ENCODE results near the gene FKRP.
"Not testable (repeated sequence)": the region's sequence is repeated elsewhere in the genome, so short reads cannot be mapped to it uniquely, and the experiment has no call there.

The FKRP gene

DNA sequence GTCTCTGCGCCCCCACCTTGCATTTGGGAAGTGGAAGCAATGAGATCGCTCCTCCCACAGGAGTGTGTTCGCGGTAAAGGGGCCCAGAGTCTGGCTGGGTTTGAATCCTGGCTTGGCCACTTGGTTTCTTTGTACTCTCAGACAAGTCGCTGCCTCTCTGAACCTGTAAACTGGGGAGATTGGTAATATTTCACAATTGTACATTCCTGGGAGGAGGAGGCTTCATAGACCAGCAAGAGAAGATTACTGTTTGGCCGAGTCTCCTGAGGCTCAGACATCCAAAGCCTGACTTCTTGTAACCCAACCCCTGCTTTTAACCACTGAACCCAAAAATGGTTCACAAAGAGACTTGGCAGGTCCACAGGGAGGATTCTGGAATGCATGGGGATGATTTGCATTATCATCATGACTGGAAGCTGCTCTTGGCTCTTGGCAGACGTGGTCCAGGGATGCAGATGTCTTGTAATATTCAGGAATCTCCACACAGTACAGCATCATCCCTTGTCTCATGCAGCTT is 14.0 kb downstream of the FKRP start:
- no peak for DNase-seq

DNA sequence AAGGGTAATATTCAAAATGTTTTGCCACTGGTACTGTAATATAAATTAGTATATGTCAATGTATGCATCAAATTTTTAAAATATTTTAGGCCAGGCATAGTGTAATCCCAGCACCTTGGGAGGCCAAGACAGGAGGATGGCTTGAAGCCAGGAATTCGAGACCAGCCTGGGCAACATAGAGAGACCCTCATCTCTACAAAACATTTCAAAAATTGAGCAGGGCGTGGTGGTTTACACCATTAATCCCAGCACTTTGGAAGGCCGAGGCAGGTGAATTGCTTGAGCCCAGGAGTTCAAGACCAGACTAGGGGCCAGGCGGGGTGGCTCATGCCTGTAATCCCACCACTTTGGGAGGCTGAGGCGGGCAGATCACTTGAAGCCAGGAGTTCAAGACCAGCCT is 14.5 kb downstream of the FKRP start:
- no peak for DNase-seq

DNA sequence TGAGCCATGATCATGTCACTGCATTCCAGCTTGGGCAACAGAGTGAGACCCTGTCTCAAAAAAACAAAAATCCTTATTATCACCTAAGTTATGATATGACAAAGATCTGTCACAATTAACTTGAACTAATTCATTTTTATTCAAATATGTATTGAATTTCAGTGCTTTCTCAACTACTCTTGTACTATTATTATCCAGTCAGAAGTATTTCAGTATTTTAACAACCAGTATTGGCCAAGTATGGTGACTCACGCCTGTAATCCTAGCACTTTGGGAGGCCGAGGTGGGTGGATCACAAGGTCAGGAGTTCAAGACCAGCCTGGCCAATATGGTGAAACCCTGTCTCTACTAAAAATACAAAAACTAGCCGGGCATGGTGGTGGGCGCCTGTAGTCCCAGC is 15.0 kb downstream of the FKRP start:
- not testable (repeated sequence) for DNase-seq

DNA sequence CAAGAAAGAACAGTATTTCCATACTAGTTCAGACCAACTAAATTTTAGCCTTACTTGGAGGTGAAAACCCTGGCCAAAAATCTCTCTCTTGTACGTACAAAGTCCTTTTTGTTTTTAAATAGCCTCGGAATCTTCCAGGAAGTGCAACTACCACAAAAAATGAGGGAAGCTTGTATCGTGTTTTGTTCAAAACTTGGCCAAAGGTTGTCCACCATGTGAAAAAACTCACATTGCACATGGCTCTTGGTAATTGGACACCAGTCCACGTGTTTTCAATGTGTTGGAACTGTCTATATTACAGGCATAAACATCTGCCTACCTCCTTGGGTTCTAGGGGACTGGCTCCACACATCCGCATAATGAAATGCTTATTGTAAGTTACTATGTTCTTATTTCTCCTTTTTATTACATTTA is 15.6 kb downstream of the FKRP start:
- no peak for DNase-seq

DNA sequence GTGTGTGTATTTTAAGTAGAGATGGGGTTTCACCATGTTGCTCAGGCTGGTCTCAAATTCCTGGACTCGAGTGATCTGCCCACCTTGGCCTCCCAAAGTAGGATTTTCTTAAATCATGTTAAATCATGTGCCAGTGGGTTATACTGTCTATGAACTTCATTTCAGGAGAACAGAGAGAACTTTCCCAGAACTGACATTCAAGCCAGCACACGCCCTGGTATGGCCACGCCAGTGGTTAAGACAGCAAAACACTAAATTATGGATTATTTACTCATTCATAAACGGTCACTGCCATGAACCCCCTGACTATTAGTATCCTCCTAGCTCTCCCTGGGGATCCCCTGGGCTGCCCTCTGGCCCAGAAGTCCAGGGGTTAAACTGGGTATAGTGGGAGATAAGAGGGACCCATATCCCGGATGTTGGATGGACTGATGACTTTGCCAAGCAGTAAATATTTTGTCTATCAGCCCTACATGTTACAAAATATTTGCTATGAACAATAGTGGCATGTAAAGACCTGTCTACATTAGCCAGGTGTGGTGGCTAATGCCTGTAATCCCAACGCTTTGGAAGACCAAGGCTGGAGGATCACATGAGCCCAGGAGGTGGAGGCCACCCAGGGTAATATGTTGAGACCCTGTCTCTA is 16.5 kb downstream of the FKRP start:
- DNase-seq = no peak

DNA sequence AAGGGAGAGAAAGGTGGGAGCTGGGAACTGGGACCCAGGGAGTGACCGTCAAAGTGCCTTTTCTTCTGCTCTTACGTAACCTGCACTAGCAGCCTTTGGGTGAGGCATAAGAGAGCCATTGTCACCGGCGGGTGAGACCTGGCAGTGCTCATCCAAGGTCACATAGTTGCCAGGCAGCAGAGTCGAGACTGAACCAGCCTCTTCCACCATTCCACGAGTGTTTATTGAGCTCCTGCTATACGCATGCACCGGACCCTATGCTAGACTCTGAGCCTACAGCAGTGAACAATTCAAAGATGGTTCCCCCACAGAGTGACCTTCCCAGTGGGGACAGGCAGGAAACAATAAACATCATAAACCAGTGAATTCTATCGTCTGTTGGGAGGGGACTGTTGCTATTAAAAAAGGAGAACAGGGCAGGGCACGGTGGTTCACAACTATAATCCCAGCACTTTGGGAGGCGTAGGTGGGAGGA is 19.0 kb downstream of the FKRP start:
- DNase-seq = no peak

DNA sequence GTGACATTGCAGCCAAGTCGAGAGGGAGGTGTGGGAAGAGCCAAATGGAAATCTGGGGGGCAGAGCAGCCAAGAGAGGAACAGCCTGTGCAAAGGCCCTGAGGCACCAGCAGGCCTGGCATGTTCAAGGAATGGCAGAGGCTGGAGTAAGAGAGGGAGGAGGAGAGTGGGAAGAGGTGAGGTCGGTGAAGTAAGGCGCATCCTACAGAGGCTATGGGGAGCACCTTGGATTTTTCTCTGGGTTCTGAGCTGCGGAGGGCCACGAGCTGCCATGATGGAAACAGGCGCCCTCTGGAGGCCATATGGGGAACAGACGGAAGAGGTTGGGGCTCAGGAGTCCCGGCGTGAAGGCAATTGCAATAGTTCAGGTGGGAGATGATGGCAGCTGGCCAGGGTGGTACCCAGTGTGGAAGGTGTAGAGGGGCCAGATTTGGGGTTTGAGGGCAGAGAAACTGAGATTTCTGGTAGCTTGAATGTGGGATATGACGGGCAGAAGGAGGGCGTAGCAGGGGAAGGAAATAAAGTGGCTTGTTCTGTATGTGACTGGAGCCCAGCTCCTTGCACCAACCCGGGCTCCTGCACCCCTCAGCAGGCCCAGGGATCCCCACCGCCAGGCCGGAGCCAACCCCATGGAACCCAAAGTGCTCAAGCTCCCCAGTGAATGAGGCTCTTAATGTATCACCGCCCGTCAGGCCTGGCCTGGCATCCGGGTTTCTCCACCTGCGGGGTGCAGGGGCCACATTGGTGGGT is 20.9 kb downstream of the FKRP start:
- DNase-seq = peak; percentile 7

DNA sequence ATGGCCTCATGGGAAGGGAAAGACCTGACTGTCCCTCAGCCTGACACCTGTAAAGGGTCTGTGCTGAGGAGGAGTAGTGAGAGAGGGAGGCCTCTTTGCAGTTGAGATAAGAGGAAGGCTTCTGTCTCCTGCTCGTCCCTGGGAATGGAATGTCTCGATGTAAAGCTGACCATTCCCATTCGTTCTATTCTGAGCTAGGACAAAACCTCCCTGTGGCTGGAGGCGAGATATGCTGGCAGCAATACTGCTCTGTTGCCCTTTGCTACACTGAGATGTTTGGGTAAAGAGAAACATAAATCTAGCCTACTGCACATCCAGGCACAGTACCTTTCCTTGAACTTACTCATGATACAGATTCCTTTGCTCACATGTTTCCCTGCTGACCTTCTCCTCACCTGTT is 22.9 kb downstream of the FKRP start:
- not testable (repeated sequence) for DNase-seq

DNA sequence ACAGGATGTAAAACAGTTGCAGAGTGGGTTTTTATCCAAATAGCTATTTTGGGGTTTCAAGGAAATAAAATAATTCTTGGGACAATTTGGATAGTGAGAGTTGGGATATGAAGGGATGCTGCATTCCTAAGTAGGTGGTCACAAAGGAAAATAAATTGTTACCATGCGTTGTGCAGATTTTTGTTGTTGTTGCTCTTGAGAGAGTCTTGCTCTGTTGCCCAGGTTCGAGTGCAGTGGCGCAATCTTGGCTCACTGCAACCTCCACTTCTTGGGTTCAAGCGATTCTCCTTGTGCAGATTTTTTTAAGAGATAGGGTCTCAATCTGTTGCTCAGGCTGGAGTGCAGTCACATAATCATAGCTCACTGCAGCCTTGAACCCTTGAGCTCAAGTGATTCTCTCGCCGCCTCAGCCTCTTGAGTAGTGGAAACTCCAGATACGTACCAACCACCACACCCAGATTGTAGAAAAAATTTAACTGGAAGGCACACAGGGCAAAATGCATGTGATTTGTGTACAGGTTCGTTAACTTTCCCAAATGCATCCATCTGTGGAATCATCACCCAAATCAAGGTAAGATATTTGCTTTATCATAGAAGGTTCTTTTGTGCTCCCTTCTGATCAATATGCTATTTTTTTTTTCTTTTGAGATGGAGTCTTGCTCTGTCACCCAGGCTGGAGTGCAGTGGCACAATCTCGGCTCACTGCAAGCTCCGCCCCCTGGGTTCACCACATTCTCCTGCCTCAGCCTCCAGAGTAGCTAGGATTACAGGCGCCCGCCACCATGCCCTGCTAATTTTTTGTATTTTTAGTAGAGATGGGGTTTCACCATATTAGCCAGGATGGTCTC is 26.5 kb downstream of the FKRP start:
- no peak for DNase-seq

DNA sequence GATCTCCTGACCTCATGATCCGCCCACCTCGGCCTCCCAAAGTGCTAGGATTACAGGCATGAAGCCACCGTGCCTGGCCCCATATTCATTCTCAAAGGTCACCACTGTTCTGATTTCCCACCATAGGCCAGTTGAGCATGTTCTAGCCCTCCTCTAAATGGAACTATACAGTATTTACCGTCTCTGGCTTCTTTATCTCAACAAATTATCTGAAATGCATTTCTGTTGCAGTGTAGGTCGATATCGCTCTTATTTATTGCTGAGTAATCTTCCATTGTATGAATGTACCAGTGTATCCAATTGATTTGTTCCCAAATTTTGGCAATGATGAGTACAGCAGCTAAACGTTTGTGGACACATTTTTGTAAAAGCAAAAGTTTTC is 27.2 kb downstream of the FKRP start:
- no peak for DNase-seq

DNA sequence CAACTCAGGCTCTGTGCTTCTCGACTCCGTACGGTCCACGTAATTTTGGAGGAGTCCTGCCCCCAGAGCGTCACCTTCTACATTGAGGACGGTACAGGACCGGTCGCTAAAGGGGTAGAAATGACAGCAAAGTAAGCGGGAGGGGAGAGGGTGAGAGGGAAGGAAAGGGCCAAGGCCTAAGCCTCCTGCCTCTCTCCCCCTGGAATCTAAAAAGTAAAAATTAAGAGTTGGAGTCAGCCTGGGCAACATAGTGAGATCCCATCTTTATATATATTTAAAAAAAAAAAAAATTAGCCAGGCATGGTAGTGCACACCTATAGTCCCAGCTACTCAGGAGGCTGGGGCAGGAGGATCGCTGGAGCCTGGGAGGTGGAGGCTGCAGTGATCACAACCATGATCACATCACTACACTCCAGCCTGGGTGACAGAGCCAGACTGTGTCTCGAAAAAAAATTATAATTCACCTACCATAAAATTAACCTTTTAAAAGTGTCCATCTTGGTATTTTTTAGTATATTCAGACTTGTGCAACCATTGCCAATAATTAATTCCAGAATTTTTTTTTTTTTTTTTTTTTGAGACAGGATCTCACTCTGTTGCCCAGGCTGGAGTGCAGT is 29.9 kb downstream of the FKRP start:
- no peak for DNase-seq

DNA sequence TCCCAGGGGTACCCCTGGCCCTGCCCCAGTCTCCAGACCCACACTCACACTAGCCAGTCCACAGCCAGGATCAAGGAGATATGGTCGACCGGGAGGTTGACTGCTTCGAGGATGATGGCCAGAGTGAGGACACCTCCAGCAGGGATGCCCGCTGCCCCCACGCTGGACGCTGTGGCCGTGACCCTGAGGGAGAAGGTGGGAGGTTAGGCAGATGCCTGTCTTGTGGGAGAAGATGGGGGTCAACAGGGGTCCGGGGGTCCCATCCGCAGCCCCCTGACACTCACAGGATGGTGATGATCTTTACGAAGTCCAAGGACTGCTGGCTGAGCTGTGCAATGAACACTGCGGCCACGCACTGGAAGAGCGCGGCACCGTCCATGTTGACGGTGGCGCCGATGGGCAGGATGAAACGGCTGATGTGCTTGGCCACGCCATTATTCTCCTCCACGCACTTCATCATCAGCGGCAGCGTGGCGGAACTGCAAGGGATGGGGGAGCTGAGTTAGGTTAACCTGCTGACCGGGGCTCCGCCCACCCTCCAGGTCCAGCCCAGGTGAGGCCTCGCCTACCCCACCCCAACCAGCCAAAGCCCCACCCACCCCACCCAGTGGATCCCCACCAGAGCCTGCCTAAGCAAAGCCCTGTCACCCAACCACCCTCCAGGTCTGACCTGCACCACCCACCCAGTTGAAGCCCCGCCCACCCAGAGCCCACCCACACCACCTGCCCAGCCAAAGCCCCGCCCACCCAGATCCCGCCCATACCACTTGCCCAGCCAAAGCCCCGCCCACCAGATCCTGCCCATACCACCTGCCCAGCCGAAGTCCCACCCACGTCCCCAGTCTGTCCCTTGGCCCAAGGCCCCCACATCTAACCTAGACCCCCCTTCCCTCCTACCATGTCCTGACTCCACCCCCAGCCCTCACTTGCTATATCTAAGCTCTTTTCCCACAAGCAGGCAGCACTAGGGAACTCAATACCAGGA is 31.4 kb downstream of the FKRP start:
- no peak for DNase-seq

DNA sequence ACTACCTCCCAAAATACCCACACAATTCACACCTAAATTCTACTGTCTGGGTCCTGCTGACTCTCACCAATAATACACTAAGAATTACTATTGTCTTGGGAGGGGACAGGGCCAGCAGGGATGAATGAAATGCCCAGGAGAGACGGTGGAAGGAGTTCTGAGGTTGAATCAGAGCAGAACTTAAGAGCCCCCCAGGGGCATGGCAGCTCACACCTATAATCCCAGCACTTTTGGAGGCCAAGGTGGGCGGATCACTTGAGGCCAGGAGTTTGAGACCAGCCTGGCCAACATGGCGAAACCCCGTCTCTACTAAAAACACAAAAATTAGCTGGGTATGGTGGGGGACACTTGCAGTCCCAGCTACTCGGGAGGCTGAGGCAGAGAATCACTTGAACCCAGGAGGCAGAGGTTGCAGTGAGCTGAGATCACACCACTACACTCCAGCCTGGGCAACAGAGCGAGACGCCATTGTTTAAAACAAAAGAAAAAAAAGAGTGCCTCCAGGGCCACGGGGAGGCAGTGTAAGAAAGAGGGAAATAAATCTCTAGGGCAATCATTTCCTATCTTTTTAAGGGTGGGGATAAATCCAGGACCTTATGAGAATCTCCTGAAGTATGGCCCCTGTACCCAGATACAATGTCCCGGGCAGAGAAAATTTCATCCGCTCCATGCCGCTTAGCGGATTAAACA is 32.2 kb downstream of the FKRP start:
- not testable (repeated sequence) for DNase-seq

DNA sequence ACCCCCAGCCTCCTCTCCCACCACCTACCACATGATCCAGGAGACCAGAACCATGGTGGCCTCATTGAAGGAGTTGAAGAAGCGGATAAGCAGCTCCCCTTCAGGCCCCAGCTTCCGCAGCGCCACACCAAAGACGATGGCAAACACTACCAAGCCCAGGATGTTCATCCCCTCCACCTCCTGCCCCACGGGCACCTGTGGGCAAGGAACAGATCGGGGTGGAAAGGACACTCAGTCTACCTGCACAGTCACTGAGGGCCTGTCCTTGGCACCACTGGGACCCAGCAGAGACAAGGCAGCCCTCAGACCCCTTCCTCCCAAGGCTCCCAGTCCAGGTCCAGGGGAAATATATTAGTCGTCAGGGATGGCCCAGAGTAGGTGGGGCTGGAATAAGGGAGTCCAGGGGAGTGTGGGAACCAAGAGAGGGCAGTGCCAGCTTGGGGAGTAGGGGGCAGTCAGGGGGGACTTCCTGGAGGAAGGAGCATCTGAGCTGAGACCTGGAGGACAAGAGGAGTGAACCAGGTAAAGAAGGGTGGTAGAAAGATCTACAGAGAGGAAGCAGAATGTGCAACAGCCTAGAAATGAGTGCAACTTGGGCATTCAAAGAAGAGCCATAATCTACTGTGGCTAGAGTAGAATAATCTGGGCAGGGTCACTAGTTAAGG is 36.6 kb downstream of the FKRP start:
- no peak for DNase-seq

DNA sequence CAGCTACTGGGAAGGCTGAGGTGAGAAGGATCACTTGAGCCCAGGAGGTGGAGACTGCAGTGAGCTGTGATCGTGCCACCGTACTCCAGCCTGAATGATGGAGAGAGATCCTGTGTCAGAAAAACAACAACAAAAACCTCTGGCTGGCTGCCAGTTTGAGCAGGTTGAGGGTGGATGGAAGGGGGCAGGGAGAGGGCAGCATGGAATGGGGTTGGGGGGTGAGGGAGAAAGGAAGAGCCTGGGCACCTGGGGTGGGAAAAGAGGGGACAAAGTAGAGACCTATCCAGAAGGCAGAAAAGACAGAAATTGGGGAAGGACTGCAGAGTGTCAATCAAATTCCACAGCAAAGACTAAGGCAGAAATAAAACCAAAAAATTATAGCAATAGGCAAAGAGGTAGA is 37.8 kb downstream of the FKRP start:
- DNase-seq = peak; percentile 3

DNA sequence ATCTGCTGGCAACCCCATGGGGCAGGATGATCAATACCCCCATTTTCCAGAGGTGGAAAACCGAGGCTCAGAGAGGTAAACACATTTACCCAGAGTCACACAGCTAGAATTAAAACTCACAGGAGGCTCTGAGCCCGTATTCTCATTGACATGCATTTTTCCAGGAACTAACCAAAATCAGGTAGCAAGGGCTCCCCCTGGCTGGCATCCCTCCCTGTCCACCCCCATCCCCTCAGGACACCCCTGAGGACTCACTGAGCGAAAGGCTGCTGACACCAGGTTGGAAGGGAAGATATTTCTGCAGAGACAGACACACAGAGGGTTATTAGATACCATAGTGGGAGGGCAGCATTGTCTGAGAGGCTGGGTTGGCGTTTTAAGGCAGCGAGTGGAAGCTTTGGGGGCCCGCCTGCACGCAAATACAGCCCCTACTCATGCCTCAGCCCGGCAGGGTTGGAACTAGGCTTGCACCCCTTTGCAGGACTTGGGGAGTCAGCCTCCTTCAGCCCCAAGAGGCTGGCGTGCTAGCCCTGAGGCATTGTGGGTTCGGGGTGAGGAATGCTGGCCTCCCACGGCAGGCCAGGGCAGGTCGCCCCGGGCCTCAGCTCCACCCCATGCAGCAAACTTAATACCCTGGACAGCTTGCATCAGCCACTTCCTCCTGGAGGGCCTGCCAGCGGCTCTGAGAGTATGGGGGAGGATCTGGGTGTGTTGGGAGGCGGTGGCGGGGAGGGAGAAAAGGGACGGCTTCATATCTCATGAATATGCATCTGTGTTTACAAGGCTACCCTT is 38.6 kb downstream of the FKRP start:
- no peak for DNase-seq

DNA sequence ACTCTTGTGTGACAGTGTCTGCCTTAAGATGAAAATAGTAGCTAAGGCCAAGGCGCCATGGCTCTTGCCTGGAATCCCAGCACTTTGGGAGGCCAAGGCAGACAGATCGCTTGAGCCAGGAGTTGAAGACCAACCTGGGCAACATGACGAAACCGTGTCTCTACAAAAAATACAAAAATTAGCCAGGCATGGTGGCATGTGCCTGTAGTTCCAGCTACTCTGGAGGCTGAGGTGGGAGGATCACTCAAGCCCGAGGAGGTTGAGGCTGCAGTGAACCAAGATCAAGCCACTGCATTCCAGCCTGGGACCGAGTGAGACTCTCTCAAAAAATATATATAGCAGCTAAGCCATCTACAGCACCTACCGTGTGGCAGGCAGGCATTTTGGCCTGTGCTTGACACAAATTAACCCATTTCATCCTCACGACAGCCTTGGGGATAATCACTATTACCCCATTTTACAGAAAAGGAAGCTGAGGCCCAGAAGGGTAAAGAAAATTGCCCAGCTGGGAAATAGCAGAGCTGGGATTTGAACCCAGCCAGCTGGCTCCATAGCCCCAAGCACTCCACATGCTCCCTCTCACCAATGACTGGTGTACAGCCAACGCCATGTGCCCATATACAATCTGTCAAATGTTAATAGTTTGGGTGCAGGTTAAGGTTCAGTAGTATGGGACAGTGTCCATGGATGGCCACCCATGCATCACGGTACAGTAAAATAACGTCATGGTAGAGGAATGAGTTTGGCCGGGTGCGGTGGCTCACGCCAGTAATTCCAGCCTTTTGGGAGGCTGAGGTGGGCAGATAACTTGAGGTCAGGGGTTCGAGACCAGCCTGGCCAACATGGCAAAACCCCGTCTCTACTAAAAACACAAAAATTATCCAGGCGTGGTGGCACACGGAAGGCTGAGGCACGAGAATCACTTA is 39.5 kb downstream of the FKRP start:
- no peak for DNase-seq

DNA sequence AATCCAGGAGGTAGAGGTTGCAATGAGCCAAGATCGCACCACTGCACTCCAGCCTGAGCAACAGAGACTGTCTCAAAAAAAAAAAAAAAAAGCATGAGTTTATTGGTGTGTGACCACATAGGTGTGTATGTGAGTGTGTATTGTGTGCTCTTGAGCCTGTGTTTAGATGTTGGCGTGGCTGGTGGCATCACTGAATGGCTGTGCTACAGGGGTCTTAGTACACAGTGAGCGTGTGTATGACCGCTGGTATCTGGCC is 40.1 kb downstream of the FKRP start:
- DNase-seq = no peak

Data from NCI-H1092 treated with DMSO at 0.1 percent for 48 hours (cell line).